DND-41 (cell line): ENCODE measurements around the gene LRRC32.

Experiments used
- CTCF ChIP-seq: IDR thresholded peaks from 2 replicates; pipeline ENCODE4 v1.5.1; 2012; ENCODE audit warnings: borderline replicate concordance, low read length, moderate library complexity, mild to moderate bottlenecking; ENCODE audit not compliant: poor library complexity, severe bottlenecking; ENCODE audit errors: extremely low read depth
- EZH2 ChIP-seq: IDR thresholded peaks from 3 replicates; pipeline ENCODE4 v1.6.1; 2012; ENCODE audit warnings: borderline replicate concordance, low read depth, mild to moderate bottlenecking, moderate library complexity, low read length, inconsistent platforms; ENCODE audit not compliant: severe bottlenecking

- no peak for TF ChIP-seq CTCF
- TF ChIP-seq EZH2 = no peak
Measured at GRCh38 chr11:76670485-76671236, at the start of gene LRRC32.
